Ishikawa (cell line): Measurements from ENCODE around the gene KRT9.

ENCODE experiments used
- CEBPB ChIP-seq: IDR thresholded peaks from 2 replicates; pipeline ENCODE4 v1.6.1; 2012
- EP300 ChIP-seq: IDR thresholded peaks from 2 replicates; pipeline ENCODE4 v1.6.1; 2012; ENCODE audit warnings: borderline replicate concordance
- FOXM1 ChIP-seq: IDR thresholded peaks from 2 replicates; pipeline ENCODE4 v1.6.1; 2012; ENCODE audit warnings: low read depth, borderline replicate concordance
- RAD21 ChIP-seq: IDR thresholded peaks from 2 replicates; pipeline ENCODE4 v1.6.1; 2012; ENCODE audit warnings: low read depth
- REST ChIP-seq: IDR thresholded peaks from 2 replicates; pipeline ENCODE4 v1.6.1; 2012; ENCODE audit warnings: low read depth, mild to moderate bottlenecking
- YY1 ChIP-seq: IDR thresholded peaks from 2 replicates; pipeline ENCODE4 v1.6.1; 2012; ENCODE audit warnings: low read depth
- ZBTB7A ChIP-seq: IDR thresholded peaks from 2 replicates; pipeline ENCODE4 v1.6.1; 2012; ENCODE audit warnings: low read depth
- TF ChIP-seq, protein P1 (sequence below): IDR thresholded peaks from 2 replicates; pipeline ENCODE4 v1.6.1; 2012

GRCh38 chr17:41580244-41580575 is 8.4 kb upstream of the KRT9 start:
- TF ChIP-seq CEBPB (no peak), REST (no peak), RAD21 (no peak), ZBTB7A (no peak), YY1 (no peak), FOXM1 (no peak), EP300 (no peak)
- TF ChIP-seq, protein P1, sequence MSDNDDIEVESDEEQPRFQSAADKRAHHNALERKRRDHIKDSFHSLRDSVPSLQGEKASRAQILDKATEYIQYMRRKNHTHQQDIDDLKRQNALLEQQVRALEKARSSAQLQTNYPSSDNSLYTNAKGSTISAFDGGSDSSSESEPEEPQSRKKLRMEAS, result no peak
